DLD1 (cell line): Measurements from ENCODE around the gene SDC4.
"Not testable (repeated sequence)": the region's sequence is repeated elsewhere in the genome, so short reads cannot be mapped to it uniquely, and the experiment has no call there.

Experiments
- in situ Hi-C: cut with HindIII; loops from 2 replicates; pipeline ENCODE4 v1.10.0; 2017; ENCODE audit warnings: low sequenced_read_pairs

The SDC4 gene

GRCh38 chr20:45365444-45365970 is 17.3 kb upstream of the SDC4 start:
- in situ Hi-C loops, result no loop called here

GRCh38 chr20:45363611-45364492 is 15.6 kb upstream of the SDC4 start:
- in situ Hi-C loops, result no loop called here

GRCh38 chr20:45362804-45363610 is 14.8 kb upstream of the SDC4 start, which contains the start of gene SYS1:
TSS of gene SYS1 (plus strand) at chr20:45363156. CDS start at chr20:45363532, 376 bp downstream.
- in situ Hi-C loops, result no loop called here

- in situ Hi-C loops, result no loop called here
Observed at GRCh38 chr20:45361793-45362192, 13.6 kb upstream of the SDC4 start.

- in situ Hi-C loops, result no loop called here
Observed at GRCh38 chr20:45359406-45360148, 11.4 kb upstream of the SDC4 start.

GRCh38 chr20:45359069-45359405 is 10.8 kb upstream of the SDC4 start:
- in situ Hi-C loops, result no loop called here

- in situ Hi-C loops, result no loop called here
Observed at GRCh38 chr20:45358282-45359068, 10.3 kb upstream of the SDC4 start.

GRCh38 chr20:45355209-45356084 is 7.2 kb upstream of the SDC4 start:
- in situ Hi-C loops, result no loop called here

GRCh38 chr20:45354423-45355208 is 6.4 kb upstream of the SDC4 start:
- in situ Hi-C loops, result no loop called here

- in situ Hi-C loops, result no loop called here
Observed at GRCh38 chr20:45353746-45354145, 5.5 kb upstream of the SDC4 start.

GRCh38 chr20:45352729-45353128 is 4.5 kb upstream of the SDC4 start:
- in situ Hi-C loops, result no loop called here

GRCh38 chr20:45350795-45351194 is 2.6 kb upstream of the SDC4 start:
- in situ Hi-C loops, result not testable (repeated sequence)

- in situ Hi-C loops, result no loop called here
Observed at GRCh38 chr20:45350217-45350616, 2.0 kb upstream of the SDC4 start.

- in situ Hi-C loops, result no loop called here
Observed at GRCh38 chr20:45347297-45347935, 808 bp downstream of the SDC4 start.

GRCh38 chr20:45346851-45347250 is 1.4 kb downstream of the SDC4 start:
- in situ Hi-C loops, result no loop called here

GRCh38 chr20:45346291-45346718 is 1.9 kb downstream of the SDC4 start:
- in situ Hi-C loops, result no loop called here

GRCh38 chr20:45345104-45345936 is 2.9 kb downstream of the SDC4 start:
- in situ Hi-C loops, result no loop called here
